Stimulated activated CD8-positive, alpha-beta memory T cell treated with anti-CD3 and anti-CD28 coated beads, Interleukin-15, amount 100 ng/mL, for 24 hours (primary cell): ENCODE measurements around the gene UTP20.
"Not testable (repeated sequence)": the region's sequence is repeated elsewhere in the genome, so short reads cannot be mapped to it uniquely, and the experiment has no call there.

Experiments used
- DNase-seq: peaks from one replicate; pipeline ENCODE4 v3.0.0-alpha.2; 2020; ENCODE audit warnings: low read depth

The UTP20 gene

GRCh38 chr12:101327051-101327450, 47.1 kb downstream of the UTP20 start:
- DNase-seq: no peak

- no peak for DNase-seq
Measured at GRCh38 chr12:101327546-101327945, 47.6 kb downstream of the UTP20 start.

GRCh38 chr12:101328917-101329316, 49.0 kb downstream of the UTP20 start:
- DNase-seq: no peak

- DNase-seq: no peak
Measured at GRCh38 chr12:101330631-101331030, 50.7 kb downstream of the UTP20 start.

GRCh38 chr12:101336437-101336836, 56.5 kb downstream of the UTP20 start:
- no peak for DNase-seq

GRCh38 chr12:101338087-101338486, 58.2 kb downstream of the UTP20 start:
- no peak for DNase-seq

GRCh38 chr12:101343893-101344292, 64.0 kb downstream of the UTP20 start:
- DNase-seq: no peak

- no peak for DNase-seq
Measured at GRCh38 chr12:101351682-101352081, 71.8 kb downstream of the UTP20 start.

GRCh38 chr12:101356794-101357193, 76.9 kb downstream of the UTP20 start:
- DNase-seq: no peak

- no peak for DNase-seq
Measured at GRCh38 chr12:101361455-101361854, 81.5 kb downstream of the UTP20 start.

- DNase-seq: no peak
Measured at GRCh38 chr12:101368016-101368415, 88.1 kb downstream of the UTP20 start.

GRCh38 chr12:101372431-101372830, 92.5 kb downstream of the UTP20 start:
- DNase-seq: no peak

GRCh38 chr12:101375573-101375972, 95.7 kb downstream of the UTP20 start:
- DNase-seq: no peak

GRCh38 chr12:101379149-101379548, 99.2 kb downstream of the UTP20 start:
- no peak for DNase-seq

- DNase-seq: not testable (repeated sequence)
Measured at GRCh38 chr12:101391181-101391580, 111.3 kb downstream of the UTP20 start.

GRCh38 chr12:101407049-101407435, 127.1 kb downstream of the UTP20 start:
- no peak for DNase-seq

- DNase-seq: peak; percentile 64
Measured at GRCh38 chr12:101407436-101408345, 127.8 kb downstream of the UTP20 start, which contains the start of gene ARL1. Gene ARL1 (minus strand): TSS chr12:101407772. CDS start chr12:101407645, 127 bp downstream.

GRCh38 chr12:101410169-101410568, 130.3 kb downstream of the UTP20 start:
- not testable (repeated sequence) for DNase-seq

- no peak for DNase-seq
Measured at GRCh38 chr12:101414533-101415119, 134.7 kb downstream of the UTP20 start.

GRCh38 chr12:101415228-101415627, 135.3 kb downstream of the UTP20 start:
- no peak for DNase-seq

GRCh38 chr12:101422066-101422465, 142.2 kb downstream of the UTP20 start:
- not testable (repeated sequence) for DNase-seq

GRCh38 chr12:101424620-101425019, 144.7 kb downstream of the UTP20 start:
- DNase-seq: no peak

- no peak for DNase-seq
Measured at GRCh38 chr12:101430456-101430855, 150.6 kb downstream of the UTP20 start.
